ENCODE measurements around the gene MGAT5.

GRCh38 chr2:134372611-134373131 is 118.8 kb downstream of the MGAT5 start:
- TF ChIP-seq TEAD4 (CRISPR knock-in tag; IDR thresholded peaks at IDR 0.05) = no peak
- TF ChIP-seq, protein P1, sequence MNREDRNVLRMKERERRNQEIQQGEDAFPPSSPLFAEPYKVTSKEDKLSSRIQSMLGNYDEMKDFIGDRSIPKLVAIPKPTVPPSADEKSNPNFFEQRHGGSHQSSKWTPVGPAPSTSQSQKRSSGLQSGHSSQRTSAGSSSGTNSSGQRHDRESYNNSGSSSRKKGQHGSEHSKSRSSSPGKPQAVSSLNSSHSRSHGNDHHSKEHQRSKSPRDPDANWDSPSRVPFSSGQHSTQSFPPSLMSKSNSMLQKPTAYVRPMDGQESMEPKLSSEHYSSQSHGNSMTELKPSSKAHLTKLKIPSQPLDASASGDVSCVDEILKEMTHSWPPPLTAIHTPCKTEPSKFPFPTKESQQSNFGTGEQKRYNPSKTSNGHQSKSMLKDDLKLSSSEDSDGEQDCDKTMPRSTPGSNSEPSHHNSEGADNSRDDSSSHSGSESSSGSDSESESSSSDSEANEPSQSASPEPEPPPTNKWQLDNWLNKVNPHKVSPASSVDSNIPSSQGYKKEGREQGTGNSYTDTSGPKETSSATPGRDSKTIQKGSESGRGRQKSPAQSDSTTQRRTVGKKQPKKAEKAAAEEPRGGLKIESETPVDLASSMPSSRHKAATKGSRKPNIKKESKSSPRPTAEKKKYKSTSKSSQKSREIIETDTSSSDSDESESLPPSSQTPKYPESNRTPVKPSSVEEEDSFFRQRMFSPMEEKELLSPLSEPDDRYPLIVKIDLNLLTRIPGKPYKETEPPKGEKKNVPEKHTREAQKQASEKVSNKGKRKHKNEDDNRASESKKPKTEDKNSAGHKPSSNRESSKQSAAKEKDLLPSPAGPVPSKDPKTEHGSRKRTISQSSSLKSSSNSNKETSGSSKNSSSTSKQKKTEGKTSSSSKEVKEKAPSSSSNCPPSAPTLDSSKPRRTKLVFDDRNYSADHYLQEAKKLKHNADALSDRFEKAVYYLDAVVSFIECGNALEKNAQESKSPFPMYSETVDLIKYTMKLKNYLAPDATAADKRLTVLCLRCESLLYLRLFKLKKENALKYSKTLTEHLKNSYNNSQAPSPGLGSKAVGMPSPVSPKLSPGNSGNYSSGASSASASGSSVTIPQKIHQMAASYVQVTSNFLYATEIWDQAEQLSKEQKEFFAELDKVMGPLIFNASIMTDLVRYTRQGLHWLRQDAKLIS (CRISPR knock-in tag; IDR thresholded peaks at IDR 0.05; ENCODE audit: borderline replicate concordance) = no peak
- TF ChIP-seq CTCF (IDR thresholded peaks at IDR 0.05) = no peak
- no peak for TF ChIP-seq NR2C2 (CRISPR knock-in tag; IDR thresholded peaks at IDR 0.05)
- TF ChIP-seq, protein P2, sequence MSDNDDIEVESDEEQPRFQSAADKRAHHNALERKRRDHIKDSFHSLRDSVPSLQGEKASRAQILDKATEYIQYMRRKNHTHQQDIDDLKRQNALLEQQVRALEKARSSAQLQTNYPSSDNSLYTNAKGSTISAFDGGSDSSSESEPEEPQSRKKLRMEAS (CRISPR knock-in tag; IDR thresholded peaks at IDR 0.05) = no peak
- no peak for TF ChIP-seq NFYB (CRISPR knock-in tag; conservative IDR thresholded peaks at IDR 0.05; ENCODE audit: low read depth)
- no peak for TF ChIP-seq TP53 (CRISPR knock-in tag; IDR thresholded peaks at IDR 0.05)
